ENCODE measurements around the gene LRRC10B. TPM values are rescaled to one million over a fixed set of nuclear protein-coding genes. Genes with fewer than 3 reads are reported as not detected.
"Not testable (repeated sequence)": the region's sequence is repeated elsewhere in the genome, so short reads cannot be mapped to it uniquely, and the experiment has no call there.

The LRRC10B gene
- polyA plus RNA-seq (2012; ENCODE audit: insufficient read depth, insufficient read length), result 1.8 TPM

GRCh38 chr11:61507962-61508861, at the start of gene LRRC10B:
Gene LRRC10B (plus strand): TSS chr11:61508749. CDS start chr11:61508999, 250 bp downstream.
- DNase-seq (ENCODE audit: low read depth, low spot score), result peak; percentile 66
- H3K4me3 ChIP-seq (ENCODE audit: low read length), result peak within 1 kb of the TSS; percentile 51

- no peak for DNase-seq (ENCODE audit: low read depth, low spot score)
Measured at GRCh38 chr11:61460474-61460881, 48.1 kb upstream of the LRRC10B start.

GRCh38 chr11:61460986-61461385, 47.6 kb upstream of the LRRC10B start:
- no peak for DNase-seq (ENCODE audit: low read depth, low spot score)
- no peak overlapping the region for H3K4me3 ChIP-seq (ENCODE audit: low read length)

More at GRCh38 chr11:61460474-61460881, 48.1 kb upstream of the LRRC10B start:
- no peak overlapping the region for H3K4me3 ChIP-seq (ENCODE audit: low read length)

GRCh38 chr11:61467602-61468001, 40.9 kb upstream of the LRRC10B start:
- not testable (repeated sequence) for H3K4me3 ChIP-seq (ENCODE audit: low read length); DNase-seq (ENCODE audit: low read depth, low spot score)

- no peak overlapping the region for H3K4me3 ChIP-seq (ENCODE audit: low read length)
- no peak for DNase-seq (ENCODE audit: low read depth, low spot score)
Measured at GRCh38 chr11:61468002-61468401, 40.5 kb upstream of the LRRC10B start.

- no peak overlapping the region for H3K4me3 ChIP-seq (ENCODE audit: low read length)
- DNase-seq (ENCODE audit: low read depth, low spot score), result no peak
Measured at GRCh38 chr11:61472282-61472681, 36.3 kb upstream of the LRRC10B start.

GRCh38 chr11:61472868-61473267, 35.7 kb upstream of the LRRC10B start:
- H3K4me3 ChIP-seq (ENCODE audit: low read length), result no peak overlapping the region
- no peak for DNase-seq (ENCODE audit: low read depth, low spot score)

- no peak overlapping the region for H3K4me3 ChIP-seq (ENCODE audit: low read length)
- DNase-seq (ENCODE audit: low read depth, low spot score), result no peak
Measured at GRCh38 chr11:61473370-61474012, 35.1 kb upstream of the LRRC10B start.

- no peak for DNase-seq (ENCODE audit: low read depth, low spot score)
- no peak overlapping the region for H3K4me3 ChIP-seq (ENCODE audit: low read length)
Measured at GRCh38 chr11:61474013-61474643, 34.4 kb upstream of the LRRC10B start.

- no peak for DNase-seq (ENCODE audit: low read depth, low spot score)
- H3K4me3 ChIP-seq (ENCODE audit: low read length), result no peak overlapping the region
Measured at GRCh38 chr11:61475433-61475832, 33.1 kb upstream of the LRRC10B start.

GRCh38 chr11:61476371-61476770, 32.2 kb upstream of the LRRC10B start:
- H3K4me3 ChIP-seq (ENCODE audit: low read length), result no peak overlapping the region

GRCh38 chr11:61477126-61477525, 31.4 kb upstream of the LRRC10B start:
- H3K4me3 ChIP-seq (ENCODE audit: low read length), result no peak overlapping the region

More at GRCh38 chr11:61476371-61476770, 32.2 kb upstream of the LRRC10B start:
- no peak for DNase-seq (ENCODE audit: low read depth, low spot score)

GRCh38 chr11:61477727-61478148, 30.8 kb upstream of the LRRC10B start:
- DNase-seq (ENCODE audit: low read depth, low spot score), result no peak
- H3K4me3 ChIP-seq (ENCODE audit: low read length), result no peak overlapping the region

More at GRCh38 chr11:61477126-61477525, 31.4 kb upstream of the LRRC10B start:
- DNase-seq (ENCODE audit: low read depth, low spot score), result no peak

GRCh38 chr11:61479360-61480058, 29.0 kb upstream of the LRRC10B start:
- DNase-seq (ENCODE audit: low read depth, low spot score); H3K4me3 ChIP-seq (ENCODE audit: low read length): not testable (repeated sequence)

GRCh38 chr11:61480261-61480993, 28.1 kb upstream of the LRRC10B start:
- no peak for DNase-seq (ENCODE audit: low read depth, low spot score)

GRCh38 chr11:61480994-61481335, 27.6 kb upstream of the LRRC10B start:
- no peak for DNase-seq (ENCODE audit: low read depth, low spot score)
- H3K4me3 ChIP-seq (ENCODE audit: low read length), result no peak overlapping the region

More at GRCh38 chr11:61480261-61480993, 28.1 kb upstream of the LRRC10B start:
- no peak overlapping the region for H3K4me3 ChIP-seq (ENCODE audit: low read length)

GRCh38 chr11:61481806-61482205, 26.7 kb upstream of the LRRC10B start:
- H3K4me3 ChIP-seq (ENCODE audit: low read length), result no peak overlapping the region
- DNase-seq (ENCODE audit: low read depth, low spot score), result no peak

GRCh38 chr11:61482513-61482912, 26.0 kb upstream of the LRRC10B start:
- H3K4me3 ChIP-seq (ENCODE audit: low read length), result no peak overlapping the region
- DNase-seq (ENCODE audit: low read depth, low spot score), result no peak

Measured in Jurkat, Clone E6-1 (cell line).